A549 (cell line): ENCODE data around the gene ADAR. TPM values are rescaled to one million over a fixed set of nuclear protein-coding genes. Genes with fewer than 3 reads are reported as not detected.

ENCODE experiments used
- ATAC-seq, 2 experiments: fragments of 200-7000 bp in 1 of 2; fragments of >200 bp in 1 of 2; cut with Nextera tagmentation in 1 of 2; cut with Tn5 transposase in 1 of 2; 3 replicates each; pipeline versions ENCODE4 v1.8.0 to v1.9.1; 2018 to 2020; ENCODE audit warnings: mild to moderate bottlenecking in 1 of 2, moderate library complexity in 1 of 2
- CTCF ChIA-PET: fragments of 300-600 bp; sonication (Branson Sonifier 250); formaldehyde crosslinking; extraction: SDS; loops from one replicate; lab custom pipeline; 2021; ENCODE audit warnings: antibody characterized with exemption, inconsistent platforms; lab: Yijun Ruan, JAX
- POLR2A ChIA-PET: fragments of 350-600 bp; formaldehyde crosslinking; extraction: SDS; loops from one replicate; lab custom pipeline; 2021; ENCODE audit warnings: antibody characterized with exemption, inconsistent platforms; lab: Yijun Ruan, JAX
- DNase-seq, 2 experiments: peaks; one replicate each; pipeline versions ENCODE4 v3.0.0 to v3.0.0-alpha.2; 2011 to 2016; ENCODE audit warnings: low read depth in 1 of 2, low spot score in 1 of 2
- FAIRE-seq: peaks from 2 replicates; lab custom pipeline; 2011; peaks lifted over from hg19 to GRCh38; lab: Jason Lieb, UNC
- H3K27ac ChIP-seq, 2 experiments: fragments of >200 bp; sonication (Bioruptor Twin); formaldehyde crosslinking; 3 replicates each; pipeline ENCODE4 v1.5.1; 2016 to 2017
- H3K4me1 ChIP-seq: fragments of >200 bp; sonication (Bioruptor Twin); formaldehyde crosslinking; 3 replicates; pipeline ENCODE4 v1.6.1; 2016
- H3K4me2 ChIP-seq: fragments of >200 bp; sonication (Bioruptor Twin); formaldehyde crosslinking; 3 replicates; pipeline ENCODE4 v1.6.1; 2016
- H3K4me3 ChIP-seq: fragments of >200 bp; sonication (Bioruptor Twin); formaldehyde crosslinking; 3 replicates; pipeline ENCODE4 v1.5.1; 2016
- H3K9me3 ChIP-seq: fragments of >200 bp; sonication (Bioruptor Twin); formaldehyde crosslinking; 3 replicates; pipeline ENCODE4 v1.6.1; 2016
- ATOH8 ChIP-seq: fragments of 250-450 bp; sonication (Bioruptor Pico); IDR thresholded peaks from 2 replicates; pipeline ENCODE4 v1.5.0; 2020; ENCODE audit warnings: low read depth, mild to moderate bottlenecking, moderate library complexity
- BHLHE40 ChIP-seq: IDR thresholded peaks from 2 replicates; pipeline ENCODE4 v1.6.1; 2012; ENCODE audit warnings: low read depth, low read length, inconsistent platforms
- CBX8 ChIP-seq: fragments of 200-600 bp; sonication (generic); IDR thresholded peaks from 2 replicates; pipeline ENCODE4 v1.6.1; 2016
- CHD2 ChIP-seq: fragments of 150-350 bp; IDR thresholded peaks from 2 replicates; pipeline ENCODE4 v1.6.1; 2014; ENCODE audit warnings: low read length; ENCODE audit not compliant: partially characterized antibody
- CHD4 ChIP-seq: fragments of 200-600 bp; sonication (generic); IDR thresholded peaks from 2 replicates; pipeline ENCODE4 v1.6.1; 2016; ENCODE audit warnings: antibody characterized with exemption, mild to moderate bottlenecking, borderline replicate concordance
- E2F6 ChIP-seq: IDR thresholded peaks from 2 replicates; pipeline ENCODE4 v1.6.1; 2012; ENCODE audit warnings: low read depth, borderline replicate concordance
- EHF ChIP-seq: fragments of 250-450 bp; sonication (Bioruptor Pico); IDR thresholded peaks from 2 replicates; pipeline ENCODE4 v1.5.0; 2020; ENCODE audit warnings: mild to moderate bottlenecking
- EHMT2 ChIP-seq: fragments of 200-600 bp; sonication (generic); IDR thresholded peaks from 2 replicates; pipeline ENCODE4 v1.6.1; 2016; ENCODE audit warnings: antibody characterized with exemption, low read depth, mild to moderate bottlenecking, moderate library complexity
- EP300 ChIP-seq, 2 experiments: fragments of >200 bp; sonication (Bioruptor Twin); formaldehyde crosslinking; IDR thresholded peaks; 2 replicates in 1 of 2; 3 replicates in 1 of 2; pipeline ENCODE4 v1.6.1; 2016 to 2017
- FOSL2 ChIP-seq, 2 experiments: fragments of 450-650 bp in 1 of 2; fragments of >200 bp in 1 of 2; sonication (Bioruptor Twin) in 1 of 2; formaldehyde crosslinking; IDR thresholded peaks; 2 replicates each; pipeline versions ENCODE4 v1.5.0 to v1.6.1; 2016 to 2020; ENCODE audit warnings: mild to moderate bottlenecking in 1 of 2, moderate library complexity in 1 of 2
- GATA3 ChIP-seq: IDR thresholded peaks from 2 replicates; pipeline ENCODE4 v1.6.1; 2012; ENCODE audit warnings: borderline replicate concordance
- HOXB13 ChIP-seq: fragments of 250-450 bp; sonication (Bioruptor Pico); IDR thresholded peaks from 2 replicates; pipeline ENCODE4 v1.5.0; 2020; ENCODE audit warnings: low read depth, mild to moderate bottlenecking, moderate library complexity
- HOXB5 ChIP-seq: fragments of 250-450 bp; sonication (Bioruptor Pico); IDR thresholded peaks from 2 replicates; pipeline ENCODE4 v1.5.0; 2020; ENCODE audit warnings: mild to moderate bottlenecking, moderate library complexity
- JUN ChIP-seq, 2 experiments: fragments of >200 bp; sonication (Bioruptor Twin); formaldehyde crosslinking; IDR thresholded peaks; 2 replicates in 1 of 2; 3 replicates in 1 of 2; pipeline ENCODE4 v1.6.1; 2016 to 2017
- MAFK ChIP-seq: fragments of 450-650 bp; IDR thresholded peaks from 2 replicates; pipeline ENCODE4 v1.6.1; 2014; ENCODE audit not compliant: partially characterized antibody
- NFE2L2 ChIP-seq: fragments of 150-350 bp; conservative IDR thresholded peaks from 2 replicates; pipeline ENCODE4 v1.6.1; 2014; ENCODE audit warnings: low read length
- NR3C1 ChIP-seq: fragments of >200 bp; sonication (Bioruptor Twin); formaldehyde crosslinking; IDR thresholded peaks from 3 replicates; pipeline ENCODE4 v1.6.1; 2017
- POLR2A ChIP-seq: IDR thresholded peaks from 2 replicates; pipeline ENCODE4 v1.6.1; 2012; ENCODE audit warnings: mild to moderate bottlenecking, low read length
- POLR2AphosphoS2 ChIP-seq: conservative IDR thresholded peaks from 2 replicates; pipeline ENCODE4 v1.6.1; 2012; ENCODE audit warnings: low read length, improper control_type of control experiment, inconsistent platforms
- RARB ChIP-seq: fragments of 250-450 bp; sonication (Bioruptor Pico); IDR thresholded peaks from 2 replicates; pipeline ENCODE4 v1.8.0; 2021; ENCODE audit warnings: mild to moderate bottlenecking, moderate library complexity
- RCOR1 ChIP-seq: fragments of 150-350 bp; IDR thresholded peaks from 2 replicates; pipeline ENCODE4 v1.6.1; 2014; ENCODE audit warnings: antibody characterized with exemption, low read length, low read depth
- RFX5 ChIP-seq: fragments of 450-650 bp; IDR thresholded peaks from 2 replicates; pipeline ENCODE4 v1.7.1; 2014; ENCODE audit warnings: antibody characterized with exemption, mild to moderate bottlenecking, moderate library complexity
- SMC3 ChIP-seq: fragments of >200 bp; sonication (Bioruptor Twin); formaldehyde crosslinking; IDR thresholded peaks from 3 replicates; pipeline ENCODE4 v1.6.1; 2018; ENCODE audit warnings: inconsistent platforms
- SREBF2 ChIP-seq: fragments of 450-650 bp; IDR thresholded peaks from 2 replicates; pipeline ENCODE4 v1.6.1; 2014; ENCODE audit warnings: mild to moderate bottlenecking, moderate library complexity
- TFCP2L1 ChIP-seq: fragments of 250-450 bp; sonication (Bioruptor Pico); IDR thresholded peaks from 2 replicates; pipeline ENCODE4 v1.5.0; 2021; ENCODE audit warnings: mild to moderate bottlenecking
- TP53 ChIP-seq: fragments of 250-450 bp; sonication (Bioruptor Pico); IDR thresholded peaks from 2 replicates; pipeline ENCODE4 v1.5.0; 2021; ENCODE audit warnings: mild to moderate bottlenecking, moderate library complexity
- ZC3H11A ChIP-seq: fragments of 450-650 bp; IDR thresholded peaks from 2 replicates; pipeline ENCODE4 v1.6.1; 2014; ENCODE audit warnings: antibody characterized with exemption, mild to moderate bottlenecking
- ZSCAN20 ChIP-seq: fragments of 250-450 bp; sonication (Bioruptor Pico); IDR thresholded peaks from 2 replicates; pipeline ENCODE4 v1.8.0; 2022; ENCODE audit warnings: mild to moderate bottlenecking, moderate library complexity
- WGBS: methylation state at CpG from one replicate; pipeline ENCODE4 v1.1.6; 2017; ENCODE audit errors: missing lambda C conversion rate; 5-methylcytosine and 5-hydroxymethylcytosine counted together
- polyA plus RNA-seq, 4 experiments: library from polyadenylated mRNA; depleted of rRNA in 3 of 4; stranded (reverse); fragments of >200 nt; fragmentation: RNase III in 1 of 4; extraction: RNeasy Plus Mini Kit Qiagen cat#74134 plus additional on column Dnase treatment in 1 of 4; gene quantifications; 2 replicates in 3 of 4; 3 replicates in 1 of 4; pipeline ENCODE4 v1.2.3, GENCODE V29; 2011 to 2017
- TF ChIP-seq, protein P1 (sequence below): fragments of 450-650 bp; IDR thresholded peaks from 2 replicates; pipeline ENCODE4 v1.6.1; 2014; ENCODE audit warnings: antibody characterized with exemption
- TF ChIP-seq, protein P2 (sequence below): fragments of >200 bp; sonication (Bioruptor Twin); formaldehyde crosslinking; IDR thresholded peaks from 3 replicates; pipeline ENCODE4 v1.5.1; 2016
- TF ChIP-seq, protein P3 (sequence below): fragments of >200 bp; sonication (Bioruptor Twin); formaldehyde crosslinking; IDR thresholded peaks from 3 replicates; pipeline ENCODE4 v1.6.1; 2016
- TF ChIP-seq, protein P4 (sequence below): fragments of 250-450 bp; sonication (Bioruptor Pico); IDR thresholded peaks from 2 replicates; pipeline ENCODE4 v1.5.0; 2021; ENCODE audit warnings: mild to moderate bottlenecking, moderate library complexity, borderline replicate concordance

The ADAR gene
- polyA plus RNA-seq, 2 of the 4 experiments (the other 2 are of a cell fraction), result 71.7 to 170 TPM

DNA sequence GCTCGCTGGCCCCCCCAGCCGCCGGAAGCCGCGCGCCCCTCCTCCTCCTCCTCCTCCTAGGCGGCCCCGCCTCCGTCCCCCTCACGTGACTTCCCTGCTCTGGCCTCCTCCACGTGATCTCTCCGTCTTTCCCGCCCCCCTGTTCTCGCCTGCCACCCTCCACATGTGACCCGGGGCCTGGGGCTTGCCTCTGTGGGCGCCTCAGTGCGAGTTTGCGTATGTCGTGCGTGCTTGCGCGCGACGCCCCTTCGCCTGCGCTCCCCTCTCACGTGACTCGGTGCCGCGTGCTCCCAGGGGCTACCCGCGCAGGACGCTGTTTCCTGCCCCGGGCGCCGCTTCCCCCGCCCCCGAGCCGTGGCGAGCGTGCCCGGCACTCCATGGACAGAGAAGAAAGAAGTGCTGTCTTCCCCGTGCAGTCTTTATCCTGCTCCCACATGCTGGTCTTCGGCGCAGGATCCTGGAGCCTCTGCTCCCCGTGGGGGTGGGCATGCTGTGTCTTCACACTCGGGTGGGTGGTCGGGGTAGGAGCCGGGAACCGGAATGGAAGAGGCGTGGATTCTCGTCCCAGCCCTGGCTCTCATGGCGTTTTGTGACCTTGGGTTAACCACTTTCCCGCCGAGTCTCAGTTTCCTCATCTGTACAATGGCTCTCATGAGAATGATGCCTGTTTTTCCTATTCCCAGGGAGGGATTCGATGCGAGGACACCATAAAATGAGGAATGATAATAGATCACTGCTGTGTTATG, 49.1 kb downstream of the ADAR start:
- POLR2A ChIA-PET, result interaction anchor here (1.0 to 1.1 kb wide), 2 partner anchors 9 to 69 kb away, joined by 4 to 5 read pairs; partner anchors contain the start of gene CHRNB2
- peak; percentile 92 to 99 for DNase-seq
- Histone ChIP-seq H3K4me3 (peak overlapping the region; percentile 85), H3K4me2 (peak overlapping the region; percentile 85), H3K27ac (peak overlapping the region; percentile 93 to 96), H3K9me3 (no peaks in the 10 kb centered on the region), H3K4me1 (peaks cover 16% of the 10 kb centered on the region)
- no peak for FAIRE-seq
- ATAC-seq, result peak; percentile 90 to 94
- 1% methylated on average over 25 of the region's 57 CpGs for WGBS
- CTCF ChIA-PET, result interaction anchor here (0.7 to 3.9 kb wide), 45 partner anchors 8 to 526 kb away, joined by 3 to 26 read pairs (median 5); partner anchors contain the start of genes CHRNB2, PBXIP1, PMVK and PYGO2
- TF ChIP-seq SMC3, result no peak
- TF ChIP-seq, protein P1, sequence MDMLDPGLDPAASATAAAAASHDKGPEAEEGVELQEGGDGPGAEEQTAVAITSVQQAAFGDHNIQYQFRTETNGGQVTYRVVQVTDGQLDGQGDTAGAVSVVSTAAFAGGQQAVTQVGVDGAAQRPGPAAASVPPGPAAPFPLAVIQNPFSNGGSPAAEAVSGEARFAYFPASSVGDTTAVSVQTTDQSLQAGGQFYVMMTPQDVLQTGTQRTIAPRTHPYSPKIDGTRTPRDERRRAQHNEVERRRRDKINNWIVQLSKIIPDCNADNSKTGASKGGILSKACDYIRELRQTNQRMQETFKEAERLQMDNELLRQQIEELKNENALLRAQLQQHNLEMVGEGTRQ, result peak; percentile 100
- TF ChIP-seq NFE2L2, result no peak
- TF ChIP-seq RFX5, result no peak
- no peak for TF ChIP-seq ATOH8 (CRISPR knock-in tag)
- TF ChIP-seq RCOR1, result 0 out of 2 replicates have a peak, but pooled peaks have one; percentile 83
- TF ChIP-seq, protein P2, sequence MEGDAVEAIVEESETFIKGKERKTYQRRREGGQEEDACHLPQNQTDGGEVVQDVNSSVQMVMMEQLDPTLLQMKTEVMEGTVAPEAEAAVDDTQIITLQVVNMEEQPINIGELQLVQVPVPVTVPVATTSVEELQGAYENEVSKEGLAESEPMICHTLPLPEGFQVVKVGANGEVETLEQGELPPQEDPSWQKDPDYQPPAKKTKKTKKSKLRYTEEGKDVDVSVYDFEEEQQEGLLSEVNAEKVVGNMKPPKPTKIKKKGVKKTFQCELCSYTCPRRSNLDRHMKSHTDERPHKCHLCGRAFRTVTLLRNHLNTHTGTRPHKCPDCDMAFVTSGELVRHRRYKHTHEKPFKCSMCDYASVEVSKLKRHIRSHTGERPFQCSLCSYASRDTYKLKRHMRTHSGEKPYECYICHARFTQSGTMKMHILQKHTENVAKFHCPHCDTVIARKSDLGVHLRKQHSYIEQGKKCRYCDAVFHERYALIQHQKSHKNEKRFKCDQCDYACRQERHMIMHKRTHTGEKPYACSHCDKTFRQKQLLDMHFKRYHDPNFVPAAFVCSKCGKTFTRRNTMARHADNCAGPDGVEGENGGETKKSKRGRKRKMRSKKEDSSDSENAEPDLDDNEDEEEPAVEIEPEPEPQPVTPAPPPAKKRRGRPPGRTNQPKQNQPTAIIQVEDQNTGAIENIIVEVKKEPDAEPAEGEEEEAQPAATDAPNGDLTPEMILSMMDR, result no peak
- no peak; the same call in 1 of the 2 replicates for TF ChIP-seq ZSCAN20
- TF ChIP-seq GATA3, result peak; percentile 66
- no peak for TF ChIP-seq SREBF2
- TF ChIP-seq TFCP2L1 (CRISPR knock-in tag), result no peak
- TF ChIP-seq RARB (CRISPR knock-in tag), result no peak
- no peak for TF ChIP-seq CBX8
- TF ChIP-seq BHLHE40, result peak; percentile 80
- TF ChIP-seq, protein P3, sequence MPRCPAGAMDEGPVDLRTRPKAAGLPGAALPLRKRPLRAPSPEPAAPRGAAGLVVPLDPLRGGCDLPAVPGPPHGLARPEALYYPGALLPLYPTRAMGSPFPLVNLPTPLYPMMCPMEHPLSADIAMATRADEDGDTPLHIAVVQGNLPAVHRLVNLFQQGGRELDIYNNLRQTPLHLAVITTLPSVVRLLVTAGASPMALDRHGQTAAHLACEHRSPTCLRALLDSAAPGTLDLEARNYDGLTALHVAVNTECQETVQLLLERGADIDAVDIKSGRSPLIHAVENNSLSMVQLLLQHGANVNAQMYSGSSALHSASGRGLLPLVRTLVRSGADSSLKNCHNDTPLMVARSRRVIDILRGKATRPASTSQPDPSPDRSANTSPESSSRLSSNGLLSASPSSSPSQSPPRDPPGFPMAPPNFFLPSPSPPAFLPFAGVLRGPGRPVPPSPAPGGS, result no peak; the same call in 1 of the 3 replicates
- no peak for TF ChIP-seq MAFK
- no peak for TF ChIP-seq CHD2
- TF ChIP-seq TP53 (CRISPR knock-in tag), result peak; percentile 83
- no peak for TF ChIP-seq POLR2AphosphoS2
- peak; percentile 73 for TF ChIP-seq POLR2A
- no peak for TF ChIP-seq EHMT2
- TF ChIP-seq JUN (IDR thresholded peaks at IDR 0.05), result peak in 1 of 2 experiments; percentile 51; a peak in 3 of 5 replicates
- TF ChIP-seq ZC3H11A, result no peak
- peak; percentile 95 for TF ChIP-seq CHD4
- TF ChIP-seq EHF (CRISPR knock-in tag), result no peak
- peak; percentile 99 for TF ChIP-seq E2F6
- TF ChIP-seq EP300 (IDR thresholded peaks at IDR 0.05), result no peak
- TF ChIP-seq NR3C1, result no peak
- TF ChIP-seq HOXB5 (CRISPR knock-in tag), result peak; percentile 78; the same call in 1 of the 2 replicates
- TF ChIP-seq FOSL2 (IDR thresholded peaks at IDR 0.05), result no peak
- TF ChIP-seq FOSL2 (CRISPR knock-in tag; IDR thresholded peaks at IDR 0.05), result 0 out of 2 replicates have a peak, but pooled peaks have one; percentile 6
- TF ChIP-seq, protein P4, sequence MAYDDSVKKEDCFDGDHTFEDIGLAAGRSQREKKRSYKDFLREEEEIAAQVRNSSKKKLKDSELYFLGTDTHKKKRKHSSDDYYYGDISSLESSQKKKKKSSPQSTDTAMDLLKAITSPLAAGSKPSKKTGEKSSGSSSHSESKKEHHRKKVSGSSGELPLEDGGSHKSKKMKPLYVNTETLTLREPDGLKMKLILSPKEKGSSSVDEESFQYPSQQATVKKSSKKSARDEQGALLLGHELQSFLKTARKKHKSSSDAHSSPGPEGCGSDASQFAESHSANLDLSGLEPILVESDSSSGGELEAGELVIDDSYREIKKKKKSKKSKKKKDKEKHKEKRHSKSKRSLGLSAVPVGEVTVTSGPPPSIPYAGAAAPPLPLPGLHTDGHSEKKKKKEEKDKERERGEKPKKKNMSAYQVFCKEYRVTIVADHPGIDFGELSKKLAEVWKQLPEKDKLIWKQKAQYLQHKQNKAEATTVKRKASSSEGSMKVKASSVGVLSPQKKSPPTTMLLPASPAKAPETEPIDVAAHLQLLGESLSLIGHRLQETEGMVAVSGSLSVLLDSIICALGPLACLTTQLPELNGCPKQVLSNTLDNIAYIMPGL (CRISPR knock-in tag), result no peak
- TF ChIP-seq HOXB13 (CRISPR knock-in tag), result peak; percentile 73; the same call in 1 of the 2 replicates
